MCF 10A (cell line): Measurements from ENCODE around the gene GLMN. TPM values are rescaled to one million over a fixed set of nuclear protein-coding genes. Genes with fewer than 3 reads are reported as not detected.
A peak's percentile ranks its signal among the peaks of the same experiment; 100 is the strongest.

Experiments
- BruUV-seq: library from RNA; stranded (reverse); fragments of 400-500 nt; replicated peaks from 2 replicates; lab custom pipeline; 2021; lab: Mats Ljungman, UMichigan
- CTCF ChIA-PET: fragments of 300-600 bp; sonication (Branson Sonifier 250); formaldehyde crosslinking; extraction: SDS; loops from one replicate; lab custom pipeline; 2021; ENCODE audit warnings: antibody characterized with exemption, inconsistent platforms; lab: Yijun Ruan, JAX
- POLR2A ChIA-PET: fragments of 300-600, 350-650 bp; sonication (Branson Sonifier 250); formaldehyde crosslinking; extraction: SDS; loops from one replicate; lab custom pipeline; 2020; ENCODE audit warnings: antibody characterized with exemption, inconsistent platforms; lab: Yijun Ruan, JAX
- DNase-seq: peaks from one replicate; pipeline ENCODE4 v3.0.0-alpha.2; 2018; ENCODE audit not compliant: unreplicated experiment
- H3K27ac Mint-ChIP-seq: one replicate; pipeline ENCODE4 v1.8.0; 2022; ENCODE audit warnings: mild to moderate bottlenecking, low read depth, mixed read lengths; ENCODE audit not compliant: unreplicated experiment
- H3K27me3 Mint-ChIP-seq: one replicate; pipeline ENCODE4 v1.8.0; 2022; ENCODE audit warnings: mixed read lengths; ENCODE audit not compliant: insufficient read depth, unreplicated experiment
- H3K36me3 Mint-ChIP-seq: one replicate; pipeline ENCODE4 v1.8.0; 2022; ENCODE audit warnings: mild to moderate bottlenecking, moderate library complexity, mixed read lengths; ENCODE audit not compliant: insufficient read depth, unreplicated experiment
- H3K4me1 Mint-ChIP-seq: one replicate; pipeline ENCODE4 v1.8.0; 2022; ENCODE audit warnings: mixed read lengths; ENCODE audit not compliant: insufficient read depth, unreplicated experiment
- H3K4me3 Mint-ChIP-seq: one replicate; pipeline ENCODE4 v1.8.0; 2022; ENCODE audit warnings: mild to moderate bottlenecking, moderate library complexity, mixed read lengths; ENCODE audit not compliant: unreplicated experiment
- H3K9me3 Mint-ChIP-seq: one replicate; pipeline ENCODE4 v1.8.0; 2022; ENCODE audit warnings: mixed read lengths; ENCODE audit not compliant: unreplicated experiment
- CTCF ChIP-seq: fragments of 200-600 bp; IDR thresholded peaks from one replicate; pipeline ENCODE4 v1.8.0; 2022; ENCODE audit warnings: antibody characterized with exemption, mild to moderate bottlenecking; ENCODE audit not compliant: unreplicated experiment
- intact Hi-C: fragments of 100-400 bp; cut with micrococcal nuclease; formaldehyde crosslinking; loops from 2 replicates; pipeline ENCODE4 v1.14.1; 2022
- total RNA-seq: library from RNA; stranded (reverse); gene quantifications from 2 replicates; pipeline ENCODE4 v1.2.3, GENCODE V29; 2022

The GLMN gene
- total RNA-seq, 1 experiment from 2014 or later, result 10.1 TPM

- H3K9me3 Mint-ChIP-seq, result no peaks in the 10 kb centered on the region
- no peaks in the 10 kb centered on the region for H3K36me3 Mint-ChIP-seq
- H3K27ac Mint-ChIP-seq, result no peak within 1 kb of the TSS
- no peaks in the 10 kb centered on the region for H3K27me3 Mint-ChIP-seq
- no peak within 1 kb of the TSS for H3K4me3 Mint-ChIP-seq
- DNase-seq, result no peak
- intact Hi-C loops, result no loop called here
- CTCF ChIA-PET, result no interaction called here
- H3K4me1 Mint-ChIP-seq, result no peaks in the 10 kb centered on the region
- POLR2A ChIA-PET, result no interaction called here
- no peak for TF ChIP-seq CTCF
- BruUV-seq, result no TSS peak
These were observed 81.1 kb downstream of the GLMN start, which contains the start of gene C1orf146 for GRCh38 chr1:92217721-92218120. Gene C1orf146 (plus strand): TSS chr1:92217915. CDS start chr1:92231421, 13,506 bp downstream.

GRCh38 chr1:92211166-92211565 is 87.6 kb downstream of the GLMN start:
- Mint-ChIP-seq H3K27me3 (no peaks in the 10 kb centered on the region), H3K4me1 (no peaks in the 10 kb centered on the region), H3K27ac (no peak overlapping the region), H3K36me3 (no peaks in the 10 kb centered on the region), H3K4me3 (no peak overlapping the region), H3K9me3 (peaks cover 9% of the 10 kb centered on the region)
- no TSS peak for BruUV-seq
- POLR2A ChIA-PET, result interaction anchor here (1.0 kb wide), 1 partner anchor 14 kb away, joined by 3 read pairs; no protein-coding TSS in a partner anchor
- CTCF ChIA-PET, result no interaction called here
- TF ChIP-seq CTCF, result no peak
- peak; percentile 27 for DNase-seq
- intact Hi-C loops, result no loop called here

- intact Hi-C loops, result no loop called here
- peak; percentile 6 for DNase-seq
- Mint-ChIP-seq H3K27me3 (no peaks in the 10 kb centered on the region), H3K4me1 (no peaks in the 10 kb centered on the region), H3K9me3 (peaks cover 13% of the 10 kb centered on the region), H3K36me3 (no peaks in the 10 kb centered on the region), H3K27ac (no peak overlapping the region), H3K4me3 (no peak overlapping the region)
- CTCF ChIA-PET, result no interaction called here
- POLR2A ChIA-PET, result interaction anchor here (1.0 kb wide), 1 partner anchor 14 kb away, joined by 3 read pairs; no protein-coding TSS in a partner anchor
- BruUV-seq, result no TSS peak
- TF ChIP-seq CTCF, result no peak
These were observed 88.1 kb downstream of the GLMN start for GRCh38 chr1:92210701-92211100.

GRCh38 chr1:92203105-92203504 is 95.7 kb downstream of the GLMN start:
- intact Hi-C loops, result no loop called here
- H3K36me3 Mint-ChIP-seq, result no peaks in the 10 kb centered on the region
- no peak for TF ChIP-seq CTCF
- POLR2A ChIA-PET, result interaction anchor here (0.6 kb wide), 1 partner anchor 434 kb away, joined by 5 read pairs; no protein-coding TSS in a partner anchor
- H3K27me3 Mint-ChIP-seq, result no peaks in the 10 kb centered on the region
- DNase-seq, result no peak
- CTCF ChIA-PET, result interaction anchor here (0.7 to 1.1 kb wide), 3 partner anchors 106 to 384 kb away, joined by 3 read pairs; no protein-coding TSS in a partner anchor
- BruUV-seq, result no TSS peak
- no peak overlapping the region for H3K27ac Mint-ChIP-seq
- peaks cover 8% of the 10 kb centered on the region for H3K9me3 Mint-ChIP-seq
- H3K4me1 Mint-ChIP-seq, result no peaks in the 10 kb centered on the region
- H3K4me3 Mint-ChIP-seq, result no peak overlapping the region
